Activated T-helper 1 cell treated with anti-CD3 and anti-CD28 coated beads, Interleukin-12 subunit alpha, Interleukin-12 subunit beta, Interleukin-2, Interleukin-4 antibody, amounts not matched to agents 30 ng/mL and 10 ng/mL and 1 ng/mL, durations not matched to agents 14 hours and 24 hours and 36 hours (primary cell): Measurements from ENCODE around the gene AGBL1. TPM values are rescaled to one million over a fixed set of nuclear protein-coding genes. Genes with fewer than 3 reads are reported as not detected.

Experiments
- DNase-seq: peaks from one replicate; pipeline ENCODE4 v3.0.0; 2021; ENCODE audit warnings: low spot score
- H3K27ac Mint-ChIP-seq: one replicate; pipeline ENCODE4 v1.8.0; 2021; ENCODE audit warnings: mild to moderate bottlenecking, mixed read lengths
- H3K27me3 Mint-ChIP-seq: one replicate; pipeline ENCODE4 v1.8.0; 2022; ENCODE audit warnings: mild to moderate bottlenecking, moderate library complexity, mixed read lengths; ENCODE audit not compliant: insufficient read depth
- H3K36me3 Mint-ChIP-seq: one replicate; pipeline ENCODE4 v1.8.0; 2021; ENCODE audit warnings: low read depth, mixed read lengths
- H3K4me1 Mint-ChIP-seq: one replicate; pipeline ENCODE4 v1.8.0; 2021; ENCODE audit warnings: low read depth, mixed read lengths
- H3K4me3 Mint-ChIP-seq: one replicate; pipeline ENCODE4 v1.8.0; 2021; ENCODE audit warnings: mild to moderate bottlenecking, moderate library complexity, mixed read lengths
- H3K9me3 Mint-ChIP-seq: one replicate; pipeline ENCODE4 v1.8.0; 2021; ENCODE audit warnings: mixed read lengths
- intact Hi-C: fragments of 100-400 bp; cut with micrococcal nuclease; formaldehyde crosslinking; loops from one replicate; pipeline ENCODE4 v1.15.1; 2024
- total RNA-seq: library from RNA; stranded (reverse); gene quantifications from 2 replicates; pipeline ENCODE4 v1.2.3, GENCODE V29; 2022

The AGBL1 gene
- total RNA-seq, 1 donor from 2014 or later, result not detected

- intact Hi-C loops, result no loop called here
- Mint-ChIP-seq H3K9me3 (no peaks in the 10 kb centered on the region), H3K36me3 (no peaks in the 10 kb centered on the region), H3K4me3 (no peak overlapping the region), H3K27ac (no peak overlapping the region), H3K27me3 (no peaks in the 10 kb centered on the region), H3K4me1 (no peaks in the 10 kb centered on the region)
- no peak for DNase-seq
Observed at GRCh38 chr15:86772369-86773059, 692.8 kb downstream of the AGBL1 start.

GRCh38 chr15:86773736-86774135 is 694.1 kb downstream of the AGBL1 start:
- intact Hi-C loops, result no loop called here
- no peaks in the 10 kb centered on the region for H3K4me1 Mint-ChIP-seq
- no peaks in the 10 kb centered on the region for H3K36me3 Mint-ChIP-seq
- H3K4me3 Mint-ChIP-seq, result no peak overlapping the region
- H3K27ac Mint-ChIP-seq, result no peak overlapping the region
- no peak for DNase-seq
- no peaks in the 10 kb centered on the region for H3K9me3 Mint-ChIP-seq
- H3K27me3 Mint-ChIP-seq, result no peaks in the 10 kb centered on the region

- Mint-ChIP-seq H3K27ac (no peak overlapping the region), H3K9me3 (no peaks in the 10 kb centered on the region), H3K36me3 (no peaks in the 10 kb centered on the region), H3K27me3 (no peaks in the 10 kb centered on the region), H3K4me1 (no peaks in the 10 kb centered on the region), H3K4me3 (no peak overlapping the region)
- DNase-seq, result no peak
- intact Hi-C loops, result no loop called here
Observed at GRCh38 chr15:86776145-86776544, 696.5 kb downstream of the AGBL1 start.

- H3K27me3 Mint-ChIP-seq, result peaks cover 2% of the 10 kb centered on the region
- no peaks in the 10 kb centered on the region for H3K9me3 Mint-ChIP-seq
- no peak for DNase-seq
- H3K4me3 Mint-ChIP-seq, result no peak overlapping the region
- H3K27ac Mint-ChIP-seq, result no peak overlapping the region
- intact Hi-C loops, result no loop called here
- no peaks in the 10 kb centered on the region for H3K4me1 Mint-ChIP-seq
- no peaks in the 10 kb centered on the region for H3K36me3 Mint-ChIP-seq
Observed at GRCh38 chr15:86796521-86796920, 716.9 kb downstream of the AGBL1 start.

- DNase-seq, result no peak
- Mint-ChIP-seq H3K27ac (no peak overlapping the region), H3K4me1 (no peaks in the 10 kb centered on the region), H3K36me3 (no peaks in the 10 kb centered on the region), H3K27me3 (peaks cover 2% of the 10 kb centered on the region), H3K9me3 (no peaks in the 10 kb centered on the region), H3K4me3 (no peak overlapping the region)
- intact Hi-C loops, result no loop called here
Observed at GRCh38 chr15:86797135-86797534, 717.5 kb downstream of the AGBL1 start.

GRCh38 chr15:86799226-86799625 is 719.6 kb downstream of the AGBL1 start:
- H3K27me3 Mint-ChIP-seq, result peaks cover under 1% of the 10 kb centered on the region
- intact Hi-C loops, result no loop called here
- no peaks in the 10 kb centered on the region for H3K4me1 Mint-ChIP-seq
- H3K36me3 Mint-ChIP-seq, result no peaks in the 10 kb centered on the region
- no peak overlapping the region for H3K27ac Mint-ChIP-seq
- H3K4me3 Mint-ChIP-seq, result no peak overlapping the region
- no peak for DNase-seq
- no peaks in the 10 kb centered on the region for H3K9me3 Mint-ChIP-seq

GRCh38 chr15:86802244-86802643 is 722.6 kb downstream of the AGBL1 start:
- H3K27ac Mint-ChIP-seq, result no peak overlapping the region
- H3K27me3 Mint-ChIP-seq, result peaks cover 2% of the 10 kb centered on the region
- no peaks in the 10 kb centered on the region for H3K36me3 Mint-ChIP-seq
- H3K4me1 Mint-ChIP-seq, result no peaks in the 10 kb centered on the region
- intact Hi-C loops, result no loop called here
- no peak overlapping the region for H3K4me3 Mint-ChIP-seq
- no peaks in the 10 kb centered on the region for H3K9me3 Mint-ChIP-seq
- no peak for DNase-seq

GRCh38 chr15:86804406-86804805 is 724.7 kb downstream of the AGBL1 start:
- no peak overlapping the region for H3K27ac Mint-ChIP-seq
- intact Hi-C loops, result no loop called here
- no peak for DNase-seq
- H3K27me3 Mint-ChIP-seq, result peaks cover 2% of the 10 kb centered on the region
- H3K9me3 Mint-ChIP-seq, result no peaks in the 10 kb centered on the region
- H3K4me1 Mint-ChIP-seq, result no peaks in the 10 kb centered on the region
- no peak overlapping the region for H3K4me3 Mint-ChIP-seq
- H3K36me3 Mint-ChIP-seq, result no peaks in the 10 kb centered on the region

- Mint-ChIP-seq H3K27me3 (no peaks in the 10 kb centered on the region), H3K9me3 (no peaks in the 10 kb centered on the region), H3K4me3 (no peak overlapping the region), H3K4me1 (no peaks in the 10 kb centered on the region), H3K27ac (no peak overlapping the region), H3K36me3 (no peaks in the 10 kb centered on the region)
- no peak for DNase-seq
- intact Hi-C loops, result no loop called here
Observed at GRCh38 chr15:86810329-86810728, 730.7 kb downstream of the AGBL1 start.

- no peaks in the 10 kb centered on the region for H3K36me3 Mint-ChIP-seq
- H3K9me3 Mint-ChIP-seq, result no peaks in the 10 kb centered on the region
- H3K4me3 Mint-ChIP-seq, result no peak overlapping the region
- intact Hi-C loops, result no loop called here
- no peaks in the 10 kb centered on the region for H3K4me1 Mint-ChIP-seq
- DNase-seq, result no peak
- H3K27ac Mint-ChIP-seq, result no peak overlapping the region
- no peaks in the 10 kb centered on the region for H3K27me3 Mint-ChIP-seq
Observed at GRCh38 chr15:86813892-86814291, 734.2 kb downstream of the AGBL1 start.

GRCh38 chr15:86829245-86829644 is 749.6 kb downstream of the AGBL1 start:
- H3K9me3 Mint-ChIP-seq, result no peaks in the 10 kb centered on the region
- no peaks in the 10 kb centered on the region for H3K36me3 Mint-ChIP-seq
- H3K4me1 Mint-ChIP-seq, result no peaks in the 10 kb centered on the region
- no peak for DNase-seq
- no peak overlapping the region for H3K4me3 Mint-ChIP-seq
- H3K27ac Mint-ChIP-seq, result no peak overlapping the region
- intact Hi-C loops, result no loop called here
- no peaks in the 10 kb centered on the region for H3K27me3 Mint-ChIP-seq

GRCh38 chr15:86830304-86830703 is 750.6 kb downstream of the AGBL1 start:
- intact Hi-C loops, result no loop called here
- no peaks in the 10 kb centered on the region for H3K4me1 Mint-ChIP-seq
- H3K4me3 Mint-ChIP-seq, result no peak overlapping the region
- no peaks in the 10 kb centered on the region for H3K27me3 Mint-ChIP-seq
- no peaks in the 10 kb centered on the region for H3K9me3 Mint-ChIP-seq
- no peak overlapping the region for H3K27ac Mint-ChIP-seq
- H3K36me3 Mint-ChIP-seq, result no peaks in the 10 kb centered on the region
- DNase-seq, result no peak

GRCh38 chr15:86833595-86833994 is 753.9 kb downstream of the AGBL1 start:
- DNase-seq, result no peak
- H3K4me1 Mint-ChIP-seq, result no peaks in the 10 kb centered on the region
- H3K9me3 Mint-ChIP-seq, result no peaks in the 10 kb centered on the region
- H3K27me3 Mint-ChIP-seq, result no peaks in the 10 kb centered on the region
- H3K27ac Mint-ChIP-seq, result no peak overlapping the region
- intact Hi-C loops, result no loop called here
- H3K4me3 Mint-ChIP-seq, result no peak overlapping the region
- H3K36me3 Mint-ChIP-seq, result no peaks in the 10 kb centered on the region
